B cell (primary cell): Measurements from ENCODE around the gene CD200R1L. TPM values are rescaled to one million over a fixed set of nuclear protein-coding genes. Genes with fewer than 3 reads are reported as not detected.

Source experiments
- ATAC-seq: fragments of 200-7000 bp; cut with Tn5 transposase; one replicate; pipeline ENCODE4 v1.10.0; 2021; ENCODE audit warnings: low read depth, mild to moderate bottlenecking, moderate number of reproducible peaks, moderate library complexity
- CTCF ChIA-PET: fragments of 350-600 bp; sonication (Branson Sonifier 250); formaldehyde crosslinking; loops from one replicate; lab custom pipeline; 2021; ENCODE audit warnings: antibody characterized with exemption, inconsistent platforms; lab: Charles Lee
- POLR2A ChIA-PET: fragments of 350-600 bp; sonication (Branson Sonifier 250); formaldehyde crosslinking; loops from one replicate; lab custom pipeline; 2021; ENCODE audit warnings: antibody characterized with exemption; lab: Charles Lee
- DNase-seq: peaks from one replicate; pipeline ENCODE4 v3.0.0; 2013
- H2AFZ ChIP-seq: 2 replicates; pipeline ENCODE4 v1.6.1; 2012; ENCODE audit warnings: mild to moderate bottlenecking, low read depth, low read length; ENCODE audit not compliant: insufficient read depth, poor library complexity, severe bottlenecking
- H3K27ac ChIP-seq, 2 donors: 1 replicate in 1 of 2; 2 replicates in 1 of 2; pipeline ENCODE4 v1.5.1; 2012 to 2013; ENCODE audit warnings: low read length in 2 of 2, mild to moderate bottlenecking in 2 of 2, moderate library complexity in 1 of 2
- H3K27me3 ChIP-seq, 4 experiments: fragments of 200-600 bp in 1 of 4; sonication (generic) in 1 of 4; replicated peaks in 1 of 4; 1 replicate in 2 of 4; 2 replicates in 2 of 4; pipeline versions ENCODE4 v1.6.1 to v1.7.0; 2013 to 2016; ENCODE audit warnings: low read length in 3 of 4, mild to moderate bottlenecking in 2 of 4, mixed read lengths in 1 of 4, moderate library complexity in 1 of 4; ENCODE audit not compliant: insufficient read depth in 4 of 4, control insufficient read depth in 3 of 4; ENCODE audit errors: control extremely low read depth in 1 of 4
- H3K36me3 ChIP-seq, 2 experiments: replicated peaks in 1 of 2; 1 replicate in 1 of 2; 2 replicates in 1 of 2; pipeline versions ENCODE4 v1.6.1 to v1.7.1; 2013; ENCODE audit warnings: low read length in 1 of 2; ENCODE audit not compliant: insufficient read depth in 2 of 2, control insufficient read depth in 1 of 2; ENCODE audit errors: control extremely low read depth in 1 of 2, extremely low read depth in 1 of 2
- H3K4me1 ChIP-seq, 2 donors: fragments of 200-600 bp in 1 of 2; sonication (generic) in 1 of 2; 1 replicate in 1 of 2; 2 replicates in 1 of 2; pipeline versions ENCODE4 v1.5.1 to v1.6.1; 2013 to 2017; ENCODE audit warnings: low read length in 2 of 2; ENCODE audit not compliant: control insufficient read depth in 2 of 2, insufficient read depth in 2 of 2
- H3K4me2 ChIP-seq: replicated peaks from 2 replicates; pipeline ENCODE3; 2012; ENCODE audit warnings: mild to moderate bottlenecking, low read depth, low read length; ENCODE audit not compliant: poor library complexity, severe bottlenecking
- H3K4me3 ChIP-seq, 5 experiments: fragments of 200-600 bp in 1 of 5; sonication (generic) in 1 of 5; 1 replicate in 3 of 5; 2 replicates in 2 of 5; pipeline versions ENCODE4 v1.5.1 to v1.7.0; 2011 to 2016; ENCODE audit warnings: low read length in 4 of 5, mild to moderate bottlenecking in 4 of 5, low read depth in 2 of 5, control low read depth in 1 of 5, moderate library complexity in 1 of 5; ENCODE audit not compliant: insufficient read depth in 1 of 5; ENCODE audit errors: control extremely low read depth in 1 of 5, extremely low read depth in 1 of 5
- H3K79me2 ChIP-seq: fragments of 200-600 bp; sonication (generic); one replicate; pipeline ENCODE4 v1.6.0; 2016; ENCODE audit warnings: low read length; ENCODE audit not compliant: control insufficient read depth, insufficient read depth
- H3K9ac ChIP-seq: fragments of 200-600 bp; sonication (generic); 2 replicates; pipeline ENCODE4 v1.6.1; 2017; ENCODE audit warnings: mild to moderate bottlenecking, low read length, moderate library complexity
- H3K9me3 ChIP-seq, 3 donors: one replicate each; pipeline versions ENCODE4 v1.6.1 to v1.7.1; 2013; ENCODE audit warnings: low read length in 2 of 3; ENCODE audit not compliant: control insufficient read depth in 2 of 3, insufficient read depth in 1 of 3; ENCODE audit errors: control extremely low read depth in 1 of 3
- H4K20me1 ChIP-seq: 2 replicates; pipeline ENCODE4 v1.6.0; 2012; ENCODE audit warnings: mild to moderate bottlenecking, low read length; ENCODE audit not compliant: insufficient read depth, control insufficient read depth, poor library complexity, severe bottlenecking
- H3K27ac Mint-ChIP-seq: one replicate; pipeline ENCODE4 v1.8.0; 2021; ENCODE audit warnings: mixed read lengths
- H3K27me3 Mint-ChIP-seq: one replicate; pipeline ENCODE4 v1.8.0; 2021; ENCODE audit warnings: mixed read lengths
- H3K4me1 Mint-ChIP-seq: one replicate; pipeline ENCODE4 v1.8.0; 2021; ENCODE audit warnings: mixed read lengths
- H3K4me3 Mint-ChIP-seq: one replicate; pipeline ENCODE4 v1.8.0; 2021; ENCODE audit warnings: mixed read lengths
- H3K9me3 Mint-ChIP-seq: one replicate; pipeline ENCODE4 v1.8.0; 2022; ENCODE audit warnings: mixed read lengths; ENCODE audit not compliant: insufficient read depth
- EZH2 ChIP-seq: IDR thresholded peaks from 2 replicates; pipeline ENCODE4 v1.6.1; 2012; ENCODE audit warnings: borderline replicate concordance, low read depth, mild to moderate bottlenecking, moderate library complexity, low read length; ENCODE audit not compliant: insufficient read depth, poor library complexity, severe bottlenecking
- WGBS: methylation state at CpG from one replicate; pipeline ENCODE4 v1.1.5; 2013; ENCODE audit warnings: missing lambda C conversion rate; ENCODE audit not compliant: insufficient coverage; 5-methylcytosine and 5-hydroxymethylcytosine counted together
- intact Hi-C: fragments of 100-400 bp; cut with micrococcal nuclease; formaldehyde crosslinking; loops from one replicate; pipeline ENCODE4 v1.10.0; 2022
- polyA plus RNA-seq: library from polyadenylated mRNA; depleted of rRNA; stranded (reverse); fragments of >200 nt; gene quantifications from 2 replicates; pipeline ENCODE4 v1.2.3, GENCODE V29; 2012
- total RNA-seq, 2 donors: library from RNA; stranded (reverse); fragments of 120-200 nt in 1 of 2; gene quantifications; 1 replicate in 1 of 2; 2 replicates in 1 of 2; pipeline versions ENCODE4 v1.2.3 to v1.2.4, GENCODE V29; 2013 to 2022
- TF ChIP-seq, protein P1 (sequence below): fragments of 200-600 bp; IDR thresholded peaks from one replicate; pipeline ENCODE4 v1.8.0; 2022; ENCODE audit warnings: antibody characterized with exemption, mild to moderate bottlenecking

Gene CD200R1L
- total and polyA plus RNA-seq, 2 donors (not counting 1 experiment from before 2014, with no cell fraction given) = not detected

DNA sequence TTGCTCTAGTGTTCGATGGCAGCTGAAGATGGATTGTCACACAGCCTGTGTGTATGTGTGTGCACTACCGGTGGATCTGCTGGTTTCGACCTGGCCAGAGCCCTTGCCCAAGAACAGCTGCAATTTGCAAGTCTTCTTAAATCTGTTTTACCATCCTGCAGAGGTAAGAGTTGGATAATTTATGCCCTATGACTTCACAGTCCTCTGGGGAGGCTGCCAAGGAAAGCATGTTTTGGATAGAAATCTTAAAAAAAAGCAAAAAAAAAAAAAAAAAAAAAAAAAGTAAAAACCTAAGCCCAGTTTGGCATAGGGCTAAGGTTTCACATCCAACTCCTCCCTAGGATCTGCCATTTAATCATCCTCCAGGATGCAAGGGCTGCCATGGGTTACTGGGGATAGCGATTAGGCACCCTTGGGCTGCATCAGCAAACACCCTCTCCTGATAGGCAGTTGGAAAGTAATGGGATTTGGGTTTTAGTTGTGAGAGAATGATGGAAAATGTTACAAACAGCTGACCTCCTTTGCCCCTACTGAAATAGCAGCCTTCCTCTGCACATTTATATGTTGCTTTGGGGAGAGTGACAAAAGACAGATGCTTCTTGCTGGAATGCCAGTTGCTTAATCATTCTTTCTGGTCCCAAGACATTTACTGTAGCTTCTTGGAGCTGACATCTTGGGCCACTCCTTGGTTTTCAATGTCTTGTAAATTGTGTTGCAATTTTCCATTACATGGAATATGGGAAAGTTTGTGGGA lies 35.4 kb downstream of the CD200R1L start:
- CTCF ChIA-PET = interaction anchor here (0.7 kb wide), 1 partner anchor 75 kb away, joined by 5 read pairs; no protein-coding TSS in a partner anchor
- no peaks in the 10 kb centered on the region for H3K9me3 ChIP-seq
- no peak for ATAC-seq
- H3K4me3 ChIP-seq = no peak overlapping the region
- no peaks in the 10 kb centered on the region for H3K79me2 ChIP-seq
- no peaks in the 10 kb centered on the region for H3K27me3 Mint-ChIP-seq
- no peak overlapping the region for H3K4me3 Mint-ChIP-seq
- H3K9ac ChIP-seq = no peak overlapping the region
- H3K4me1 ChIP-seq = peaks cover 30 to 34% of the 10 kb centered on the region in 2 donors
- no peaks in the 10 kb centered on the region for H4K20me1 ChIP-seq
- no CpG with 5 or more reads among the region's 4 CpGs for WGBS
- H3K4me2 ChIP-seq = no peak overlapping the region
- TF ChIP-seq, protein P1, sequence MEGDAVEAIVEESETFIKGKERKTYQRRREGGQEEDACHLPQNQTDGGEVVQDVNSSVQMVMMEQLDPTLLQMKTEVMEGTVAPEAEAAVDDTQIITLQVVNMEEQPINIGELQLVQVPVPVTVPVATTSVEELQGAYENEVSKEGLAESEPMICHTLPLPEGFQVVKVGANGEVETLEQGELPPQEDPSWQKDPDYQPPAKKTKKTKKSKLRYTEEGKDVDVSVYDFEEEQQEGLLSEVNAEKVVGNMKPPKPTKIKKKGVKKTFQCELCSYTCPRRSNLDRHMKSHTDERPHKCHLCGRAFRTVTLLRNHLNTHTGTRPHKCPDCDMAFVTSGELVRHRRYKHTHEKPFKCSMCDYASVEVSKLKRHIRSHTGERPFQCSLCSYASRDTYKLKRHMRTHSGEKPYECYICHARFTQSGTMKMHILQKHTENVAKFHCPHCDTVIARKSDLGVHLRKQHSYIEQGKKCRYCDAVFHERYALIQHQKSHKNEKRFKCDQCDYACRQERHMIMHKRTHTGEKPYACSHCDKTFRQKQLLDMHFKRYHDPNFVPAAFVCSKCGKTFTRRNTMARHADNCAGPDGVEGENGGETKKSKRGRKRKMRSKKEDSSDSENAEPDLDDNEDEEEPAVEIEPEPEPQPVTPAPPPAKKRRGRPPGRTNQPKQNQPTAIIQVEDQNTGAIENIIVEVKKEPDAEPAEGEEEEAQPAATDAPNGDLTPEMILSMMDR = no peak
- no peak for TF ChIP-seq EZH2
- H3K27ac Mint-ChIP-seq = peak overlapping the region; percentile 23
- peaks cover 8% of the 10 kb centered on the region for H3K9me3 Mint-ChIP-seq
- no peak overlapping the region for H3K27ac ChIP-seq
- no peak overlapping the region for H2AFZ ChIP-seq
- peaks cover 35% of the 10 kb centered on the region for H3K4me1 Mint-ChIP-seq
- no peaks in the 10 kb centered on the region for H3K36me3 ChIP-seq
- POLR2A ChIA-PET = no interaction called here
- H3K27me3 ChIP-seq = no peaks in the 10 kb centered on the region
- no peak for DNase-seq
- intact Hi-C loops = no loop called here

DNA sequence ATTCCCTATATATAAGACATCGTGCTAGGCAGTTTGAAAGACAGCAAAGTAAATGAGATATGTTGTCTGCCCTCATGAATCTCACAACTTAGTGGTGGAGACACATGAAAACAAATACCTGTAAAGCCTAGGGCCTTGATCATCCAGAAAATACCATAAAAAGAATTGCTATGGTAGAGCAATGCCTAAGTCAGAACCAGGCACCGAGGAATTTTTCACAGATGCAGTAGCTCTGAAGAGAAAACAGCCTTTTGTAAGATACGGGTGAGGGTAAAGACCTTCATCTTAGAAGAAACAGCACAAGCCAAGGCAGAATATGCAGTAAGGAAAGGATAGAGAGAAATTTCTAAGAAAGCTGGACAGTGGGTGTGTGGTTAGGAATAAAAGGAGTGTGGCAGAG lies 36.1 kb downstream of the CD200R1L start:
- Mint-ChIP-seq H3K27me3 (no peaks in the 10 kb centered on the region), H3K4me3 (no peak overlapping the region), H3K9me3 (peaks cover 8% of the 10 kb centered on the region), H3K4me1 (peaks cover 35% of the 10 kb centered on the region), H3K27ac (no peak overlapping the region)
- H3K27me3 ChIP-seq = no peaks in the 10 kb centered on the region
- intact Hi-C loops = no loop called here
- no peaks in the 10 kb centered on the region for H4K20me1 ChIP-seq
- no peaks in the 10 kb centered on the region for H3K9me3 ChIP-seq
- no peak overlapping the region for H2AFZ ChIP-seq
- H3K79me2 ChIP-seq = no peaks in the 10 kb centered on the region
- ATAC-seq = no peak
- H3K4me1 ChIP-seq = peaks cover 30 to 34% of the 10 kb centered on the region in 2 donors
- no peak for TF ChIP-seq EZH2
- TF ChIP-seq, protein P1 = no peak
- no peak overlapping the region for H3K4me2 ChIP-seq
- no peak for DNase-seq
- H3K27ac ChIP-seq = no peak overlapping the region
- H3K9ac ChIP-seq = no peak overlapping the region
- CTCF ChIA-PET = interaction anchor here (0.7 kb wide), 1 partner anchor 74 kb away, joined by 5 read pairs; no protein-coding TSS in a partner anchor
- 100% methylated on average over 1 of the region's 3 CpGs for WGBS
- no peak overlapping the region for H3K4me3 ChIP-seq
- POLR2A ChIA-PET = no interaction called here
- no peaks in the 10 kb centered on the region for H3K36me3 ChIP-seq
